GM19438 (cell line): ENCODE results near the gene TMEM54.

ENCODE experiments used
- ATAC-seq: cut with Tn5 transposase; IDR thresholded peaks from one replicate; pipeline ENCODE4 v1.9.1; 2021; ENCODE audit warnings: low read depth; ENCODE audit not compliant: unreplicated experiment

TMEM54 gene

DNA sequence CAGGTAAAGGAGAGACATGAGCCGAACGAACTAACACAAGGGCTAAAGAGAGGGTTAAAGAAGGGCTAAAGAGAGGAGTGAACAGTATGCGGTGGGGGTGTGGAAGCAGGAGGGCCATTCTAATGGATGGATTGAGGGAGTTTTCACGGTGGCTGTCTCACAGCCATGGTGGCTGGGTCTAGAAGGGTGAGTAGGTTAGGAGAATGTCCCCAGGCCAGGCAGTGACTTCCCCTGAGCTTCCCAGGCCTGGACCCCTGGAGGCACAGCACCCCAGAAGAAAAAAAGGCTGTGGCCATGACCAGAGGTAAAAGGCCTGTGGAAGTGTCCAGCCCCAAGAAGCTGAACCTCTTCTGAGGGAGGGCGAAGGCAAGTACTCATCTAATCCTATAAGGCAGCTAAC is 34.0 kb downstream of the TMEM54 start:
- ATAC-seq: no peak

DNA sequence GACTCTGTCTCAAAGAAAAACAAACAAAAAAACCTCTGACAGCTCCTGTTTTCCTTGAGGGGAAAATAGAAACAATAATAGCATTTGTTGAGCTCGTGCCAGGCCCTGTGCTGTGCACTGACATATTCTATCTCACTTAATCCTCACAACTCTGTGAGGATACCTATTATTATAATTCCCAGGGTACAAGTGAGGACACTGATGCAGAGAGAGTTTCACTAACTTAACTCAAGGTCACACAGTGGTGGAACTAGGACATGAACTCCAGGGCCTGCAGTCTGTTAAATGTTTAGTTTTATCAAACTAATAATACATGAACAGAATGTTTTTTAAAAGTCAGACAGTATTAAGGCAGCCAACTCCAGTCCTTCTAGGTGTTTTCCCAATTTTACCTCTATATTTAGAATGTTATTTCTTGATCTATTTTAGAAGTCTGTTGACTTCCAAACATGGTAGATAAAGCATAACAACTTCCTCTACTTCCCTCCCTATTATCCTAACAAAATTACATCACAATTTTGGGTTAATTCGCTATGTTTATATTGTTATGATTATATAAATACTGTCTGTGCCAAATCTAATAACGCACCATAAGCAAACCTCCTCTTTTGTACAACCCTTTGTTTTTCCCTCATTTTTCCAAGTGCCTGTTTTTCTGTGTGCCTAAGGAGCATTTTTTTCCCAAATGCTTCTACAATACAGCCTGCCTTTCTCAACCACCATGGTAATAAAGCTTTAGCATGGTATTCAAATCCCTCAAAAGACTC is 35.4 kb downstream of the TMEM54 start:
- no peak for ATAC-seq

DNA sequence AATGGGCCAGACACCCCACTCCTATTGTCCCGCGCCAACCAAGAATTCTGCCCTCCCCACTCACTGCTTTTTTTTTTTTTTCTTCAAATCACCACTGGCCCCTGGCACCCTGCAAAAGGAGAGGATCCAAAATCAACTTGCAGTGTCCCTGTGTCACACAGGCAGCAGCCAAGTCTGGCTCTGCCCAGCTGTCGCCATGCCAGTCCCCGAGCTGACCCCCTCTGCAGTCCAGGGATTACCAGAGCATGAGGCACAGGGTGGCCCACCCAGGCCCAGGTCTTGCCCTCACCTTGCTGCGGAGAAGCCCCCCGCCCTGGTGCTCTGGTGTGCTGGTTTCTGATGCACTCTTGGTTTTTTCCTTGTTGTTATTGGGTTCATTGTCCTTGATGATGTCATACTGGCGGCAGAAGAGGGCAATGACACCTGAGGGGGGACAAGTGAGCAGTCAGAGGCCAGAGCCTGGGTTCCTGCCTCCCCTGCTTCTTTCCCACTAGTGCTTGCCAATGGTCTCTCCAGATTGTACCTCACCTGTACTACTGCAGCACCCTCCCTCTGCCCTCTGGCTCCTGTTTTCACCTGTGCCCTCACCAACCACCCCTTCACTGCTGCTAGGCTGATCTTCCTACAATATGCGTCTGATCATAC is 36.7 kb downstream of the TMEM54 start:
- no peak for ATAC-seq

DNA sequence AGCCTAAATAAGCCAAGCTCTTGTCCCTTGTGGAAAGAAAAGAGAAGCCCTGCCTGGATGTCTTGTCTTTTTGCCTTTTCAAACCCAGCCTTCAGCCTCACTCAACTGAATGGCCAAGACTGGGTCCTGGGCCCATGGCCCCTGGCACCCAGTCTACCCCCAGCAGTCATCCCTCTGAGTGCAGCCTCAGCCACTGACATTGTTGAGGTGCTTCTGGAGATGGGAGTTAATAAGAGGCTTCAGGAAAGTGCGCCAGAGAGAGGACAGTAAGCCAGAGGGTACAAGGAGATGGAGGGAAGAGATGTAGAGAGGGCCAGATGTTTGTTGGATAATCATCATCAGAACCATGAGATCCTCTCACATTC is 37.3 kb downstream of the TMEM54 start:
- ATAC-seq: no peak

DNA sequence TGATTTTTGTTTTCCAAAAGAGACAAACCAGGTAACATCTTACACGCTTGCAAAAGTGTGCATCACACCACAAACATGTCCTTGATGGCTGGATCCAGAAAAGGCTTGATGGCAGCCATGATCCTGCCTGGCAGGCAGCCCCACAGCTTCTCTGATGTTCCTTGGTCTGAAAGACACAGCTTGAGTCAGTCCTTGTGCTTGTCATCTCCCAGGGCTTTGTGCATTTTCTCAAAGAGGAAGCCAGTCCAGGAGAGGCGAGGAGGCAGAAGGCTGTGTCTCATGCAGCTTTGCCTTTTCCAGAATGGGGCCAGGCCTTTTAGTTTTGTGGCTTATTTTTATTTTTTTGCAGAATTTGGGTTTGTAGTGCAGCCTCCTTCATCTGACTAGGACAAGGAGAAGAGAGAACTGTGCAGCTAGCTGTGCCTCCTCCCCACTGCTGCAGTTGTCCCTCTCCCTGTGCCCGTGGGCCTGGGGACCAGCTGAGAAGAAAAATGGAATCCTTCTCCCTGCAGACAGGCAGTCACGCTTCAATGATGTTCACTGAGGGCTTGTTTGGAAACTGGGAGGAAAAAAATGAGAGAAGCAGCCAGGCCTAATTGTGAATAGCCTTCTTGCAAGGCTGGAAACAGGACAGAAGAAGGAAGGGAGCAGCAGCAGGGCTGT is 37.8 kb downstream of the TMEM54 start:
- no peak for ATAC-seq

DNA sequence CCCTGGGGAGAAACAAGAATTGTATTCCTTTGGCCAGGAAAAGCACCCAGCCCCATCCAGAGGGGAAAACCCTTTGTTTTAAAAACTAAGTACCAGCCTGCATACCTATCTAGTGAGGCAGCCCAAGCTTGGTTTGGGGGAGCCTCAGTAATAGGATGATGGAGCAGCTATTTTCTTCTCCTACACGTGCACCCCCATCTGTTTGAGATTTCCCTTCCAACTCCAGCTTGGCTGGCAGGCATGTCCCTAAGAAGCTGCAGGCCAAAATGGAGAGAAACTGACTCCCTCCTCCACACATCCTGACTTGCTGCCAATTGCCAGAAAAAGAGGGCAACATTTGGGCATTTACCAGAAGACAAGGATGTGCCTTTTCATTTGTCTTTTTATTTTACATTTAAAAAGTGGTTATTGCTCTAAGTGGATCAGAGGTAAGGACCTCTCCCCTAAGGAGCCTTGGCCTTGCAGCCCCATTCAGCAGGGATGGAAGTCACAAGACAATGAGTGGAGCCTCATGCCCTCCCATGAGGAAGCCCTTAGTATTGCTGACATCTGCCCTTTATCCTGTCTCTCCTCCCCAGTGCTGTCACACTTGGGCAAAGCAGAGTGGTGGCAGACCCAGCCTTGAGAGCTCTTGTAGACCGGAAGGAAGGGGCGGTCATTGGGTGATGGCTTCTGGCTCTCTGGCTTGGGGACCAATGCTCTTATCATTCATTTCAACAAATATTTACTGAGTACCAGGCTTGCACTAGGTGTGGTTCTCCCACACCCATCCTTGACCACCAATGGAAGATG is 39.1 kb downstream of the TMEM54 start:
- no peak for ATAC-seq

DNA sequence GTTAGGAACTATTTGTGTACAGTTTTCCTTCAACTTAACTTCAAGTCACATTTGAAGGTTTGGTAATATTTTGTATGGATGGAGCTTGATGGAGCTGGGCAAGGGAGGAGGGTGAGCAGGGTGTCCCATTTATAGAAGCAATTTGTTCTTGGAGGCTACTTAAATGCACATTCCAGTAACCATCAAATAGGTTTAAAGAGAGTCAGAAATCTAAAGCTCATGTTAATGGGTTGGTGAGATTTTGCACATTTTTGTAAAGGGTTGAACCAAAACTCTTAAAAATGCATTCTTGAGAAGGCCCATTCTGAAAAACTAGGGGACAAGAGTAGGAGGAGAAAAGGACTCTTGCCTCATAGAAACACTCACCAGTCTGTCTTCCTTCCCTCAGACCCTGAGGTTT is 40.6 kb downstream of the TMEM54 start:
- ATAC-seq: no peak

DNA sequence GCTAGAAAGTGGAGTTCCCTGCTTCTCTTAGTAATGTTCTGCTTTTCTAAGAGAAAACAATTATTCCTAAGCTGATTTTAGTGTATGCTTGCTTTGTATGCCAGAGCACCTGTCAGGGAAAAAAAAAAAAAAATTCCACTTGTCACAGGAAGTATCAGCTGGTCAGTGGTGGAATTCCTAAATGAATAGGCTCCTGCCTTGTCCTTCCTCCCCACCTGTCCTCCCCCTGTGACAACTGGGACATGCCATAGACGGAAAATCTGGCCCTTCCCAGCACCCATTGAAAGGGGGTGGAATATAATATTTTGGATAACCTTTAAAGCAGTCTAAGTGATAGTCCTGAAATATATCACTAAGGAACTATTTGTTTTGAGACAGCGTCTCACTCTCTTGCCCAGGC is 41.3 kb downstream of the TMEM54 start:
- no peak for ATAC-seq

DNA sequence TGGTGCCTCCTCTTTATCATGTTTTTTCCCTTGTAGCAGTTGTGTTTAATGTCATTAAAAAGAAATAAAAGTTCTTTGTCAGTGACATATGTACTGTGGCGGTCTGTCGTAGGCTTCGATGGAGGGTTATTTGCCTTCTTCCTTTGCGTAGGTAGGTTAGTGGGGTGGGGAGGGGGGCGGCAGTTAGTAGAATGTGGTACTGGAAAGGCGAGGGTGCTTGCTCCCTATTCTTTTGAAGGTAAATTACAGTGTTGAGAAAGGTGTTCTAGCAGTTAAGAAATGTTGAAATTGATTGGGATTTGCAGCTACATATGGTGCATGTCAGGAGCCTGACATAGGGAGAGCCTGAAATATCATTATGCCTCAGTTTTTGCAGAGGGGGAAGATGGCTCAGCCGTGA is 42.4 kb downstream of the TMEM54 start:
- ATAC-seq: no peak

DNA sequence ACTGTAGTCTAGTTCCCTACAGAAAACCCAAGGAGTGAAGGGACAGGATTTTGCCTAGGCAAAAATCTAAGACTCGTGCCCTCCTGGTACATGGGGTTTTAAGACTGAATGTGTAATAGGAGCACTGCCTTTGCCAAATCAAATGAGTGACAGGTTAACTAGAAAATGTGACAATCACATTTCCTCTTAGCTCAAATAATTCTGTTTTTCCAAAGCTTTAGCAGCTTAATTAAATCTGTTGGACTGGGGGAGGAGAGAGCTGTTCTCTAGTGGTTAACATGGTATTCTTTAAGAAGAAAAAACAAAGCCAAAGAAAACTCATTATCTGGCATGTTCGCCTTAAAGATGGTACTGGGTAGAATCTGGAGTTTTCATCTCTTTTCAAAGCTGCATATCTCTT is 43.1 kb downstream of the TMEM54 start:
- ATAC-seq: no peak

DNA sequence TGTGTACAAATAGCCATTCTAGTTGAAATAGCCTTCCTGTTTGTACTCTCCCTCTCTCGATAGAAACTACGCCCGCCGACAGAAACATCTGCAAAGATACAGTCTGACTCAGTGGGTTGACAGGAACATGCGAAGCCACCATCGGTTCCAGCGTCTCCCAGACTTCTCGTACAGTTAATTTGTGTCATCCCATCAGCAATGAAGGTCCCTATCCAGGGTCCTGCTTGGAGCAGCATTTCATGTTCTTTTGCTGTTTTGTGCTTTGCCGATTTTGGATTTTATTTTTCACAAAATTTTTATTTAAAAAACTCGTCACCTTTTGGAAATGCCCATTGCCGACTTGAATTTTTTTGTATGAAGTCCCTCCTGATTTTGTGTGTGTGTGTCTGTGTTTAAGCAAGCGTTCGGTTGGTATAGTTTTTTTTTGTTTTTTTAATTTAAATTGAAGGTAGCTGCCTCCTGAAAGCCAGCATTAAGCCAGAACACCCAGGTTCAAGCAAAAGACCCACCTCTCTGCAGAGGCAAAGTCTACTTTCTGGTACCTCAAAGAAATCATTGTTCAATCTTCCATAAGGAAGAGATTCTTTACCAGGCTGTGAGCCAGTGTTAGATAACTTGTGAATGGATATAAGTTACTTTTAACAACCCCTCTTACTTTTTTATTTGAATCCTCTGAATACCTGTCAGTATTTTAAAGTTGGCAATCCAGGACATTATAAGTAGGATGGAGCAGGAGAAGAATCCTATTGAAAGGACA is 45.1 kb downstream of the TMEM54 start:
- ATAC-seq: no peak

DNA sequence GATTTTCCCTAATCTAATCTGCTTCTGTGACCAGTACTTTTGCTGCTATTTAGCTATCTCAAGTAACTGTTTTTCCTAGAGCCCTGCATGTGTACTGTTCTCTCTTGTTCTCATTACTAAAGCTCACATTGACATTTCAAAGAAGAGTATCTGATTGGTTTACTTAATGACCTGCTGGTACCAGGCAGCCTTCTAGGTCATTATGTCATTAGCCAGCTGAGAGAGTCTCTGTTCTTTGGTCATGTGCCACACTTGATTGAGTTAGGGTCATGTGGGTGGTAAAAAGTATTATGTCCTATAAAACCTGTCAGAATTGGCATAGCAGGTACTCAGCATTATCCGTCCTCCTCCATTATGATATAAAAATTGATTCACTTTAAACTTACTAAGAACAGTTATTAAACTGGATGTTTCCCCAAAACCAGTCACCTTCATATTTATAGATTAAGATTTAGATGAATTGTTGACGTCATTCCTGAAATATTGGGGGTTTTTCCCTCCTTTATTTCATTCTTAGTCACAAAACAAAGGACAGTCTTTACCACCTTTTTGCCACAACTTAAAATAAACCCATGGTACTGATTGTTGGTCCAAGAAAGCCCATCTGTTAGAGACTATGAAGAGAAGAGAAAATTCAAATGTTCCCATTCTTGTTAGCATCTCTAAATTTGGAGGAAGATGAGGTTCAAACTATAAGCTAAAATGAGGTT is 52.7 kb downstream of the TMEM54 start:
- ATAC-seq: no peak
